ENCODE measurements around the gene MTA2.
A peak's percentile ranks its signal among the peaks of the same experiment; 100 is the strongest.
"Not testable (repeated sequence)": the region's sequence is repeated elsewhere in the genome, so short reads cannot be mapped to it uniquely, and the experiment has no call there.

Gene MTA2

DNA sequence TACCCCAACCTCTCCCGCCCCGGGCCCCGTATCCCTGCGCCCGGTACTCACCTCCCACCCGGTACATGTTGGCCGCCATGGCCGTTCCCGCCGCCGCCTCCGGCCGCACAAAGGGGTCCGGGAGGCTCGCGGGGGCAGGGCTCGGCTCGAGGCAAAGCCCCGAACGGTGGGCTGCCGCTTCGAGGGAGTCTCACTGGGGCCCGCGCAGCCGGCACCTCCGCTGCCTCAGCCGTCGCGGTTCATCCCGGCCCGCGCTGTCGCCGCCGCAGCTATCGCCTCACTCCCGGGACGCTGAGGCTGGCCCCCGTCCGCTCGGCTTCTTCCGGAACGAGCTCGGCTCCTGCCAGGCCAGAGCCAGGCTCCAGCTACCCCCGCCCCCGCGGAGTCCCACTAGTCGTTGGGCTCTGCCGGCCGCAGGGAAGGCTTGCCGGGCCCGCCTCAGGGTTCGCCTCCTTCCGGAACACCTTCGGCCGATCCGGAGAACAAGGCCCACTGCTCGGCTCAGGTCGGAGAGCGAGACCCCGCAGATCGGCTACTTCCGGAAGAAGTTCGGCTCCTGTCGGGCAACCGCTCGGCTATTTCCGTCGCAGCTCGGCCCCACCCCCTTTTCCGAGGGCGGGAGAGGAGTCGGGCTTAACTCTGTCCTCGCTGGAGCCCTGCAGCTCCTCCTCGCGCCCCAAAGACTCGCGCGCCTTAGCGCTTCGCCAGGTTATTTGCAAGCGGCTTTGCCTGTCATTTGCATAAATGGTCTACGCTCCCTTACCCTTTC lies at the start of gene MTA2:
TSS of gene MTA2 (minus strand) at position 494 of the 769 bp plus-strand sequence. CDS start at position 79, 415 bp downstream.
- DNase-seq (ENCODE audit: low spot score), result peak; percentile 97

DNA sequence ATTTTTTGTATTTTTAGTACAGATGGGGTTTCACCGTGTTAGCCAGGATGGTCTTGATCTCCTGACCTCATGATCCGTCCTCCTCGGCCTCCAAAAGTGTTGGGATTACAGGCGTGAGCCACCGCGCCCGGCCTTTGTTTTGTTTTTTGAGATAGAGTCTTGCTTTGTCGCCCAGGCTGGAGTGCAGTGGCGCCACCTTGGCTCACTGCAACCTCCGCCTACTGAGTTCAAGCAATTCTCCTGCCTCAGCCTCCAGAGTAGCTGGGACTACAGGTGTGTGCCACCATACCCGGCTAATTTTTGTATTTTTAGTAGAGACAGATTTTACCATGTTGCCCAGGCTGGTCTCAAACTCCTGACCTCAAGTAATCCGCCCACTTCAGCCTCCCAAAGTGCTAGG lies 48.6 kb upstream of the MTA2 start:
- not testable (repeated sequence) for DNase-seq (ENCODE audit: low spot score)

DNA sequence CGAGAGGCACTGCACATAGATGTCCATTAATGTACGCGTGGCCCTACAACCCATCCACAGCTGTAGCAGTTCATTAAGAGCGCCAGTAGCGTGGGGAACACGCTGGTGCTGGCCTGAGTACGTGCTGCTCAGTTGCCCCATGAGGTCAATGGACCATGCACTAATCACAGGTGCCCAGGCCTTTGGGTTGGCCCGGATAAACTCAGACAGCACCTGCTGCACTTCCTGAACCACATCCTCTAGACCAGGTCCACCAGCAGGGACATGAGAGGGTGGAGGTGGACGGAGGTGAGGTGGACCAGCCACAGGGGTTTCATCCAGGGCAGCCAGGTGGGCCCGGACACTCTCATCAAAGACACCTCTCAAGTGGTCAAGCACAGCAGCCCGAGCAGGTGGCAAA lies 47.8 kb upstream of the MTA2 start:
- no peak for DNase-seq (ENCODE audit: low spot score)

DNA sequence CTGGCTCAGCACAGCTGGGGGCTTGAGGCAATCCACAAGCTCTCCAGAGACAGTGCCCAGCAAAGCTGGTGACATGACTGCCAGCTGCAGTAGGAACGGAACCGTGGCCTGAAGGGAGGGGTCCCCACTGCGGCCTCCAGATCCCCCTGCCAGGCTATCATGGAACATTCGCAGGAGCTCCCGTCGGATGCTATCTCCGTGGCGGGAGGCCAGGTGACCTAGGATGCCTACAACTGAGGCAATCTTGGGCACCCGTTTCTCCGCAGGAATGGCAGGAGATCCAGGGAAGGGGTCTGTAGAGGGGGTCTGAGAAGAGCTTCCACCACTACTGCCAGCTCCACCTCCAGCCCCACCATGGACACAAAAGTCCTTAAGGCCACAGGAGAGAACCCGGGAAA lies 47.3 kb upstream of the MTA2 start:
- no peak for DNase-seq (ENCODE audit: low spot score)

DNA sequence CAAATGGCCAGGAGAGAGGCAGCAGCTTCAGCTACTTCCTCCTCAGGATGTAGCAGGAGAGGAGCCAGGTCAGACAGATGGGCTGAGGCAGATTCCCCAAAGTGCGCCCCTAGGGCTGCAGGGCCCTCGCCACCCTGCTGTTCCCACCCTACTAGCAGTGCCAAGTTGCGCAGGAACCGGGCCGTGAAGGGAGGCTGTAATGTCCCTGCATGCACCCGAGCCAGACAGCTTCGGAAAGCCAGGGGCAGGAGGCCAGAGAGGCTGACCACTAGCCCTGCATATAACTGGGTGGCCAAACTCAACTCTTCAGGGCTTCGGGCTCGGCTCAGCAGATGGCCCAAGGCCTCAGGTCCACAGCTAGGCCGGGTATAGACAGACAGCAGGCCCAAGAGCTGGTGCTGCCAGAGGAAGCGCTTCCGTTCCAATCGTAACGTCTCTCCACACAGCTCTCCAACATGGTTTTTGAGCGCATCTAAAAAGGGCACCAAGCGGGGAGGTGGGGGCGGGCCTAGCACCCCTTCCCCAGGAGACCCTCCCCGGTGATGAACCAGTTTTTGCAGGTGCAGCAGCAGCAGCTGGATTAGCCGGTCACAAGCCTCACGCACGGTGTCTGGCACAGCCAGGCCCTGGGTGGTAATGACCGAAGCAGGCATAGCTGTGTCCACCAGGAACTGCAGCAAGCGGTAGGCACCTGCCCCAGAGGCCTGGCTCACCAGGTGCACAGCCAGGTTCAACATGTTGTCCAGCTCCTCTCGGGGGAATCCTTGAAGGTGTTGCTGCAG lies 46.7 kb upstream of the MTA2 start:
- no peak for DNase-seq (ENCODE audit: low spot score)

DNA sequence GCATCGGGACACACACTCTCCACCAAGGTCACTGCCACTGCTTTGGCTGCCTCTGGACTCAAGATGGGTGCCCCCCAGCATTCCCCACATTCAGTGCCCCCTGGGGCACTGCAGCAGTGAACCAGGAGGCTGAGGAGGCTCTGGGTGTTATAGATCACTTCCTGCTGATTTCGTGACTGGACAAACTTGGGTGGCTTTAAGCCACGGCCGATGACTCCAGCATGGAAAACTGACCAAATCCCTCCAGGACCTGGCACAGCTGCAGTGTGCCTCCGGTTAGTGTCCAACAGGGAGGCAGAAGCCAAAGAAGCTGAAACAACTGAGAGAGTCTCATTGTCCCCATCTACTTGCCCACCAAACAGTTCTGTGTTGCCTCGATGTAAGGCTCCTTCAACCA lies 45.9 kb upstream of the MTA2 start:
- DNase-seq (ENCODE audit: low spot score), result no peak

DNA sequence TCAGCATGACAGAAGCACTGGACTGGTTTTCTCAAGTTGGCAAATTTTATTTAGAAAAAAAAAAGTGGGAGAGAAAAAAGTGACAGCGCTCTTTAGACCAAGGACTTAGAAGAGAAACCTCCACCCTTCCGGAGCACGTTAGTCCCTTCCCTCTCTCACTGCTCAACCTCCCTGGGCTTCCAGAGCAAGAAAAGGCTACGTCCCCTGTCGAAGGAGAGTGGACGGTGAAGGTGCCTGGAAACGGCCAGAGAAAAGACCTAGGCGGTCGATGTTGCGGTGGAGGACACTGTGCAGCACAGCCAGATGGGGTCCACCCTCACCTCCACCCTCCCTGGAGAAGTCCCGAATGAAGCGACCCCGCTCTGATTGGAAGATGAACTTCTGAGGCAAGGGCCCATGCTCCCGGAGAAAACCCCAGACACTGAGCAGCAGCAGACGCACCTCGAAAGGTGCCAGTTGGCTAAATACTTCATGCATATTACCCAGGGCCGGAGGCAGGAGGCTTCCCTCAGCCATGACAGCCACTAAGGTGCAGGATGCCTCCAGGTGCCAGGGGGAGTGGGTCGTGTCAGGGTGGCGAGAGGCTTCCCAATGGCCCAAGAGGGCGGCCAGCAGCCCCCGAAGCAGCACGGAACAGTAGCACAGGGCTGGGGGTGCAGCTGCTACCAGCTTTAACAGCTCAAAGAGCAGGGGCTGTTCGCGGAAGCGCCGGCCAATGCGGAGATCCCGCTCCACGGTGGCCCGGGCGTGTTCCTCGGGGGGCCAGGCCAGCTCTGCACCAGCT lies 45.4 kb upstream of the MTA2 start:
- no peak for DNase-seq (ENCODE audit: low spot score)

DNA sequence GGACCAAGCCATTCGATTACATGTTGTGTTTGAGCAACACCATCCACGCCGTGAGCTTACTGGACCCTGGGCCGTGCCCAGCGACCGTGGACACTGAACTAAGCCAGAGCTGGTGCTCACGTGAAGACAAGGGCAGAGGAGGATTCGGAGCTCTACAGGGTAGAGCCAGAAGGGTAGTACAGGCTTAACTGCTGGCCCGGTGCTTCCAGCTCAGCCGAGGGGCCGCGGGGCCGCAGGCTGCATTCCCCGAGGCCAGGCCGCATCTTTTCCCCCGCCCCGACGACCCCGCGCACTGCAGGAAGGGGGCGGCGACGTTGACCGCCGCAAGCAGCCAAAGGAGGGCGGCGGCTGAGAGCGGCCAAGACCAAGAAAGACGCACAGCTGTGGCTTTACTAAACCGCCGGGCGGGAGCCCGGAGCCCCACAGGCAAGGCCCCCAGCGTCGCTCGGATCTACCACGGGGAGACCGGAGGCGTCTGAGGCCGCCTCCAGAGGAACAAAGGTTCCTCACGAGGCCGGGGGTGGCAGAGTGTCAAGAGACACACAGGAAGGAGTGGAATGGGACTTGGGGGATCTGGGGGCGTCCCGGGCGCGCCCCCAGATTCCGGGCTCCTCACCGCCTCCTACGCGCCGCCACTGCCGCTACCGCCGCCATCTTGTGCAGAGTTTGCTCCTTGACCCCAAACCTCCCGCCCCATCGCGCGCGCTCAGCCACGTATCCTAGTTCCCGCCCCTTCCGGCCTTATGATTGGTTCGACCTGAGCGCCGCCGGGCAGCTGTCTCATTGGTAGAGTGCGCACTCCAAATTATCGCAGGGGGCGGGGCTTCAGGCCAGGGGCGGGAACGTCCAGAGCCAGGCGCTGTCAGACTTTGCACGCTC lies 44.5 kb upstream of the MTA2 start, which contains the start of gene GANAB:
TSS of gene GANAB (minus strand) at position 668 of the 879 bp plus-strand sequence. CDS start at position 654, 14 bp downstream.
- peak; percentile 98 for DNase-seq (ENCODE audit: low spot score)

DNA sequence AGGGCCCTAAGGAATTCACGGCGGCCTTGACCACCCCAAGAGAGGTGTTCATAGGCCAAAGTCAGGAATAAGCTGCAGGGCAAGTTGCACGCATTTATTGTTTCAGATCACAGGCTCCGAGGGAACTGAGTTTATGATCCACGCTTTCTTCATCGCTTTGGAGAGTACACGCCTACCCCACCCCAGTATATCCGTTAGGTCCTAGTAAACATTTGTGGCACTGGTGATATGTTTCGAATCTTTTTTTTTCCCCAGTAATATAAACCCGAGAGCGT lies 43.9 kb upstream of the MTA2 start:
- no peak for DNase-seq (ENCODE audit: low spot score)

DNA sequence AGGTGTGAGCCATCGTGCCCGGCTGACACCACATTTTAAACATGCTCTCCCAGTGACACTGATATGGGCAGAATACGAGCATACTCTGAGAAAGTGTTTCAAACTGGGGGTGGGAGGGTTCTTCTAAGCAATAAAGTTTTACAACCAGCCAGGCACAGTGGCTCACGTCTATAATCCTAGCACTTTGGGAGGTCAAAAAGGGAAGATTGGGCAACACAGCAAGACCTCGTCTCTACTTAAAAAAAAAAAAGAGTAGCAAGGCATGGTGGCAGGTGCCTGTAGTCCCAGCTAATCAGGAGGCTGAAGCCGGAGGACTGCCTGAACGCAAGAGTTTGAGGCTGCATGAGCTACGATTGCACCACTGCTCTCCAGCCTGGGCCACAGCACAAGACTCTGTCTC lies 42.6 kb upstream of the MTA2 start:
- no peak for DNase-seq (ENCODE audit: low spot score)

DNA sequence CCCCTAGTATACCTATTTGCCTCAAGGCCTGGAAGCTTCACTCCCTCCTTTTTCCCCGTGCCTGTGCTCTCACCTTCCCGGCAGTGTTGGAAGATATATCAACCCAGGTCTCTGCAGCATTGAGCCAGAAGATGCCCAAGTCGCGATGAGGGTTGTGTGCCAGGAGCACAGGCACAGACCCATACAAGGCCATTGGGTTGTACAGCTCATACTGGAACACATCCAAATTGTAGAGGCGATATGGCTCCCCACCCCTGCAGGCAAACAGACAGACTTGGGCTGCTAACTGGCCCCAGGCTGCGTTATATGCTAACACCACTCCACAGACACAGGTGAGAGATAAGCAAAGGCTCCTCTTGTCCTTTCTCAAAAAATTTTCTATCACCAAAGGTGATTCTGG lies 30.8 kb upstream of the MTA2 start:
- DNase-seq (ENCODE audit: low spot score), result no peak

DNA sequence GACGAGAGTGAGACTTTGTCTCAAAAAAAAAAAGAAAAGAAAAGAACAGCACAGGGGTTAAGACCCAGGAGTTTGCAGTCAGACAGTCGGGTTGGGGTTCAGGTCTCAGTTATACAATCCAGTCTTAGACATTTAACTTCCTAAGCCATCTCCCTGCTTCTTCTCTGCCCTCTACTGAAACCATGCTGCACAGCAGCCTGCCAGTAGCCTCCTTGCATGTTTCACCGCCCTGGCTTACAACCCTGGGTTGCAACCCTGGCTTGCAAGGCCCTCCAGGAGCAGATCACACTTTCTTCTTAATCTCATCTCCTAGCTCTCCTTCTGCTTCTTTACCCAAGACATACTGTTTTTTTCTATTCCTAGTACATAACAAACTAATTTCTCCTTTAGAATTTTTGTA lies 26.0 kb upstream of the MTA2 start:
- DNase-seq (ENCODE audit: low spot score), result no peak

DNA sequence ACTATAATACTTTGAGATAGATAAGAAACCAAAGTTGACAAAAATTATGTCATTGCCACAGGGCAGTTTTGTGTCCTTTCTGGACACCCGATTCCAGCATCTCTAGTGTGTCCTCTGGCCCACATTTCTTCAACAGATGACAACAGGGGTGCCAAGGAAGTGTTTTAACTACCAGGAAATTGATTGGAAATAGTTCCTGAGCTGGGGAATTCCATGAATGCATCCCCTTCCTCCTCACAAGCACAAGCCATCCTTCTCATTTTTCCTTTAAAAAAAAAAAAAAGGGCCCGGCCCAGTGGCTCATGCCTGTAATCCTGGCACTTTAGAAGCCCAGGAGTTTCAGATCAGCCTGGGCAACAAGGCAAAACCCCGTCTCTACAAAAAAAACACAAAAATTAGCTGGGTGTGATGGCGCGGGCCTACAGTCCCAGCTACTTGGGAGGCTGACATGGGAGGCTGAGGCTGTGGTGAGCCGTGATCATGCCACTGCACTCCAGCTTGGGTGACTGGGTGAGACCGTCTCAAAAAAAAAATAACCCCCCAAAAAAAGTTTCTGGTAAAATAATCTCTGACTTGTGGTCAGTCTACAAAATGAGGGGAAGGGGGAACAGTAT lies 20.9 kb upstream of the MTA2 start:
- no peak for DNase-seq (ENCODE audit: low spot score)

DNA sequence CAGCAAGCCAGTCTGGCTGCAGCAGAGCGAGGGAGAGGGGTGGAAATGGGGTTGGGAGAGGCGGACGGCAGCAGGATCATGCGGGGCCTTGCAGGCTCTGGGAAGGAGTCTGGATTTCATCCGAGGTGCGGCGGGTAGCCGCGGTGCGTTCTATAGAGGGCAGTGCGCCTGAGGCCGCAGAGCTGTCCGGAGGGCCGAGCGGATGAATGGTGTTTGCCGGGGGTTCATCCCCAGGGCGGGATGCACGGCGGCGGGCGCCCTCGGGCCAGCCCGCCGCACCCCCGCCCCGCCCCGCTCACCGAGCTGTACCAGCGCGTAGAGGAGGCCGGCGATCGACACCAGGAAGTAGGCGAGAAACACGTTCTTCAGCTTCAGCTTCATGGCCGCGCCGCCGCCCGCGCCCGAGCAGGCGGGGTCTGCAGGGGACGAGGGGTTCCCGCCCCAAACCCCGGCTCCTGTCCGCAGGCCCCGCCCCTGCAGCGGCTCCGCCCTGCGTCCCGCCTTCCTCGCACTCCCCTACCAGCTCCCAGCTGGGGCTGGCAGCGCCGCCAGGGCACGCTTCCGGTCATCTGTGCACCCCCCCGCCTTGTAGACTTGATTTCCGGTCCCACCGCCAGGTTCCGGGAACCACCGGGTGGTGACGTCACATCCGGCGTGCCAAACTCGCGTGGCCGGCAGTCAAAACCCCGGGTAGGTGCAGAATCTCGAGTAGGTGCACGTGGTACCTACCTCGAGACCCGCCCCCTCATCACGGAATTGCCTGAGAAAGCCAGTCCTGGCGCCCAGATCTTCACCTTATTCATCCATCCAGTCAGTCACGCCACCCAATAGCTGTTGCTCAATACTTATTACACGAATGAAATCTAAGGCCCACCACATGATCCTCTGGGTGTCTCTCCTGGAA lies 20.2 kb upstream of the MTA2 start, which contains the start of gene B3GAT3:
TSS of gene B3GAT3 (minus strand) at position 420 of the 904 bp plus-strand sequence. CDS start at position 381, 39 bp downstream.
- peak; percentile 98 for DNase-seq (ENCODE audit: low spot score)

DNA sequence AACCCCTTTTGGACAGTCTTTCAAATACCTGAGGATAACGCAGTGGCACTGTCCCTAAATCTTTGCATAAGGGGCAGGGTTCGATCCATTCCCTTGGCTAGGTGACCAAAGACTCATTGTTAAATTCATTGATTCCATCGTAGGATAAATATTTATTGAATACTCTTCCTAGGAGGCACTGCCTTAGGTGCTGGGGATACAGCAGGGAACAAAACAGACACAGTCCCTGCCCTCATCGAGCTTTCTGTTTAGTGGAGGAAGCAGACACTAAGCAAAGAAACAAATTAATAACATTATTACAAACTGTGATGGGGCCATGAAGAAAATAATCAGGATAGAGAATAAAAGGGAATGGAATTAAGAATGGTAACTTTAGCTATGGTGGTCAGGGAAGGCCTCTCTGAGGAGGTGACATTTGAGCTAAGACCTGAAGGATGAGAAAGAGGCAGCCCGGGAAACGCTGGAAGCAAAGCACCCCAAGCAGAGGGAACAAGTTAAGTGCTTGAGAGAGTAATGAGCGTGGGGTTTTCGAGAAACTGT lies 19.4 kb upstream of the MTA2 start:
- no peak for DNase-seq (ENCODE audit: low spot score)

DNA sequence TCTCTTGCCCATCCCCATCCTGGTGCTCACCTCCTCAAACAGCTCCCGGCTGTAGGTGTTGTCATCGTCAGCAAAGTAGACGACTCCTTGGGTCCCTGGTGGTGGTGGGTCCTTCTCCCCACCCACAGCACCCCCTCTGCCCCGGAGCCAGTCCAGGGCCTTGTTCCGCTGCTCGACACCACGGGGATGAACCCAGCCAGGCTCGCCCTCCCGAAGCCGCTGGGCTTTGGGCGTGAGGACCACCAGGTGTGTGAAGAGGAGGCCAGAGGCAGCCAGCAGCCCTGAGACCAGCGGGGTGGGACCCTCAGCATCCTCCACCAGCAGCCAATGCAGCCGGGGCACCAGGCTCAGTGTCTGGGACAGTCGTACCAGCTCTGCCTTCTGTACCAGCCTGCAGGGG lies 15.3 kb upstream of the MTA2 start:
- not testable (repeated sequence) for DNase-seq (ENCODE audit: low spot score)

DNA sequence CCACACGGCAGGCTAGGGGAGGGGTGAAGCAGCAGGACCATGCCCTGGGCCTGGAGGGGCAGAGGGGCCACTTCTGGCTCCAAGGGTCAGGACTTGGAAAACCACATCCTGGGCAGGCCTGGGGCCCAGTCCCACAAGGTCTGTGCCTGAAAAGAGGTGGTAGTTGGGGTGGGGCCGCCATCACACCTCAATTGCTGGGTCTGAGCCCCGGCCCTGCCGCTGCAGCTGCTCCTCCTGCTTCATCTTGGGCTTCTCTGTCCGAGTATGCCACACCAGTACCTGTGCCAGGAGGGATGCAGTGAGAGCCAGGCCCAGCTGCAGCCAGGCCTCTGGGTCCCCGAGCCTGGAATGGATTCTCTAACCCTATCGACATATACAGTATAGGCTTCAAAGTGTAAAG lies 13.9 kb upstream of the MTA2 start:
- no peak for DNase-seq (ENCODE audit: low spot score)

DNA sequence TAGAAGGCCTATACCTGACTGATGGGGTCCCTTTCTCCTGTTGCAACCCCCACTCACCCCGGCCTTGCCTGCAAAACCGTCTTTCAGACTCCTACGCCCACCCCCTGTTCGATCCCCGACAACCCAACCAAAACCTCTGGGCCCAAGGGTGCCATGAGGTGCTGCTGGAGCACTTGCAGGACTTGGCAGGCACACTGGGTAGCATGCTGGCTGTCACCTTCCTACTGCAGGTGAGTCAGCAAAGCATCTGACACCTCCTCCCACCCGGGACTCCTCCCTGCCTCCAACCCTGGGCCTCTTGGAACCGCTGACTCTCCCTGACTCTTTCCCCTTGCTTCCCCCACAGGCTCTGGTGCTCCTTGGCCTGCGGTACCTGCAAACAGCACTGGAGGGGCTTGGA lies 12.6 kb upstream of the MTA2 start:
- no peak for DNase-seq (ENCODE audit: low spot score)

DNA sequence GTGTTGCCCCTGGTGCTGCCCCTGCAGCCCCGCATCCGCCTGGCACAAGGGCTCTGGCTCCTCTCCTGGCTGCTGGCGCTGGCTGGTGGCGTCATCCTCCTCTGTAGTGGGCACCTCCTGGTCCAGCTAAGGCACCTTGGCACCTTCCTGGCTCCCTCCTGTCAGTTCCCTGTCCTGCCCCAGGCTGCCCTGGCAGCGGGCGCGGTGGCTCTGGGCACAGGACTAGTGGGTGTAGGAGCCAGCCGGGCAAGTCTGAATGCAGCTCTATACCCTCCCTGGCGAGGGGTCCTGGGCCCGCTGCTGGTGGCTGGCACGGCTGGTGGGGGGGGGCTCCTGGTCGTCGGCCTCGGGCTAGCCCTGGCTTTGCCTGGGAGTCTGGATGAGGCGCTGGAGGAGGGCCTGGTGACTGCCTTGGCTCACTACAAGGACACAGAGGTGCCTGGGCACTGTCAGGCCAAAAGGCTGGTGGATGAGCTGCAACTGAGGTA lies 11.7 kb upstream of the MTA2 start:
- no peak for DNase-seq (ENCODE audit: low spot score)

Measured in globus pallidus (tissue), 1 donor.